HepG2 (cell line): ENCODE results near the gene LDHAL6B. TPM values are rescaled to one million over a fixed set of nuclear protein-coding genes. Genes with fewer than 3 reads are reported as not detected.

Experiments
- FOXM1 ChIP-seq: sonication (generic); formaldehyde crosslinking; IDR thresholded peaks from 2 replicates; pipeline ENCODE4 v1.5.0; 2020; ENCODE audit warnings: missing genetic modification reagents
- KLF9 ChIP-seq: IDR thresholded peaks from 2 replicates; pipeline ENCODE4 v1.6.1; 2016; ENCODE audit warnings: low read depth
- MBD4 ChIP-seq: IDR thresholded peaks from 2 replicates; pipeline ENCODE4 v1.6.1; 2012; ENCODE audit warnings: low read length, inconsistent platforms, borderline replicate concordance
- MED1 ChIP-seq: sonication (generic); formaldehyde crosslinking; IDR thresholded peaks from 2 replicates; pipeline ENCODE4 v1.4.0; 2020; ENCODE audit warnings: missing genetic modification reagents
- MEIS2 ChIP-seq: sonication (generic); formaldehyde crosslinking; IDR thresholded peaks from 2 replicates; pipeline ENCODE4 v1.9.0; 2021; ENCODE audit warnings: mild to moderate bottlenecking, missing genetic modification reagents
- NFIB ChIP-seq: sonication (generic); formaldehyde crosslinking; IDR thresholded peaks from 2 replicates; pipeline ENCODE4 v1.9.0; 2021; ENCODE audit warnings: missing genetic modification reagents, mild to moderate bottlenecking, borderline replicate concordance
- NFYC ChIP-seq: IDR thresholded peaks from 2 replicates; pipeline ENCODE4 v1.6.1; 2016; ENCODE audit warnings: missing genetic modification reagents, missing compliant biosample characterization
- NR1H2 ChIP-seq: sonication (generic); formaldehyde crosslinking; IDR thresholded peaks from 2 replicates; pipeline ENCODE4 v1.8.1; 2022; ENCODE audit warnings: low read depth, missing genetic modification reagents, borderline replicate concordance
- XBP1 ChIP-seq: sonication (generic); formaldehyde crosslinking; IDR thresholded peaks from 2 replicates; pipeline ENCODE4 v1.5.0; 2020; ENCODE audit warnings: missing genetic modification reagents
- ZNF121 ChIP-seq: sonication (generic); formaldehyde crosslinking; IDR thresholded peaks from 2 replicates; pipeline ENCODE4 v1.5.0; 2020; ENCODE audit warnings: mild to moderate bottlenecking, missing genetic modification reagents
- ZNF446 ChIP-seq: sonication (generic); formaldehyde crosslinking; IDR thresholded peaks from 2 replicates; pipeline ENCODE4 v1.5.0; 2020; ENCODE audit warnings: mild to moderate bottlenecking, missing genetic modification reagents
- ZNF652 ChIP-seq: IDR thresholded peaks from 2 replicates; pipeline ENCODE4 v1.6.1; 2016; ENCODE audit warnings: low read depth, borderline replicate concordance
- ZNF674 ChIP-seq: sonication (generic); formaldehyde crosslinking; IDR thresholded peaks from 2 replicates; pipeline ENCODE4 v1.5.0; 2020; ENCODE audit warnings: low read depth, mild to moderate bottlenecking, missing genetic modification reagents
- ZNF883 ChIP-seq: sonication (generic); formaldehyde crosslinking; IDR thresholded peaks from 2 replicates; pipeline ENCODE4 v1.5.1; 2020; ENCODE audit warnings: mild to moderate bottlenecking, missing genetic modification reagents; ENCODE audit errors: not compliant biosample characterization
- ZSCAN22 ChIP-seq: sonication (generic); formaldehyde crosslinking; IDR thresholded peaks from 2 replicates; pipeline ENCODE4 v1.4.0; 2020; ENCODE audit warnings: mild to moderate bottlenecking, missing genetic modification reagents
- polyA plus RNA-seq, 8 experiments: library from polyadenylated mRNA; depleted of rRNA in 3 of 8; stranded (reverse) in 7 of 8; unstranded in 1 of 8; fragments of >200 nt; fragmentation: Illumina TruSeq in 4 of 8; extraction: Trizol in 4 of 8; gene quantifications; 2 replicates each; pipeline versions ENCODE4 v1.2.1 to v1.2.3, GENCODE V29; 2011 to 2016; ENCODE audit warnings: low read depth in 4 of 8, missing spikeins in 1 of 8, mixed read lengths in 1 of 8; ENCODE audit not compliant: insufficient read depth in 1 of 8
- total RNA-seq, 5 experiments: library from RNA; depleted of rRNA; stranded (reverse); fragments of >200 nt; fragmentation: Illumina TruSeq; extraction: Trizol; gene quantifications; 2 replicates each; pipeline ENCODE4 v1.2.3, GENCODE V29; 2016; ENCODE audit warnings: low read depth in 1 of 5
- TF ChIP-seq, protein P1 (sequence below): sonication (generic); formaldehyde crosslinking; IDR thresholded peaks from 2 replicates; pipeline ENCODE4 v1.5.0; 2020; ENCODE audit warnings: missing genetic modification reagents
- TF ChIP-seq, protein P2 (sequence below): sonication (generic); formaldehyde crosslinking; IDR thresholded peaks from 2 replicates; pipeline ENCODE4 v1.8.1; 2023; ENCODE audit warnings: mild to moderate bottlenecking, missing genetic modification reagents
- TF ChIP-seq, protein P3 (sequence below): sonication (generic); formaldehyde crosslinking; IDR thresholded peaks from 2 replicates; pipeline ENCODE4 v1.5.0; 2020; ENCODE audit warnings: mild to moderate bottlenecking, low read depth, missing genetic modification reagents, borderline replicate concordance
- TF ChIP-seq, protein P4 (sequence below): IDR thresholded peaks from 2 replicates; pipeline ENCODE4 v1.6.1; 2016; ENCODE audit warnings: missing biosample characterization, missing genetic modification reagents, low read depth
- TF ChIP-seq, protein P5 (sequence below): sonication (generic); formaldehyde crosslinking; IDR thresholded peaks from 2 replicates; pipeline ENCODE4 v1.4.0; 2020; ENCODE audit warnings: missing genetic modification reagents
- TF ChIP-seq, protein P6 (sequence below): sonication (generic); formaldehyde crosslinking; IDR thresholded peaks from 2 replicates; pipeline ENCODE4 v1.9.0; 2021; ENCODE audit warnings: missing genetic modification reagents, borderline replicate concordance
- TF ChIP-seq, protein P7 (sequence below): IDR thresholded peaks from 2 replicates; pipeline ENCODE4 v1.6.1; 2016; ENCODE audit warnings: low read depth

LDHAL6B gene
- total and polyA plus RNA-seq, 2 of the 13 experiments (the other 11 are each of a cell fraction or from before 2014, with no cell fraction given): not detected

DNA sequence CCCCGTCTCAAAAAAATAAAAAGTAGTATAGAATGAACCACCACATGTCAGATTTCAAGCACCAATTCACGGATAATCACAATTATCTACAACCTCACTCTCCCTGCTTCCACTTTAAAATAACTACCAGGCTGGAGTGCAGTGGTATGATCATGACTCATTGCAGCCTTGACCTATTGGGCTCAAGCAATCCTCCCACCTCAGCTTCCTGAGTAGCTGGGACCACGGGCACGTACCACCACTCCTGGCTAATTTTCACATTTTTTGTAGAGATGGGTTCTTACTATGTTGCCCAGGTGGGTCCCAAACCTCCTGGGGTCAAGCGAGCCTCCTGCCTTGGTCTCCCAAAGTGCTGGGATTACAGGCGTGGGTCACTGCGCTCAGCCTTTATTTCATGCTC lies 38.1 kb upstream of the LDHAL6B start (continued):
- TF ChIP-seq, protein P1, sequence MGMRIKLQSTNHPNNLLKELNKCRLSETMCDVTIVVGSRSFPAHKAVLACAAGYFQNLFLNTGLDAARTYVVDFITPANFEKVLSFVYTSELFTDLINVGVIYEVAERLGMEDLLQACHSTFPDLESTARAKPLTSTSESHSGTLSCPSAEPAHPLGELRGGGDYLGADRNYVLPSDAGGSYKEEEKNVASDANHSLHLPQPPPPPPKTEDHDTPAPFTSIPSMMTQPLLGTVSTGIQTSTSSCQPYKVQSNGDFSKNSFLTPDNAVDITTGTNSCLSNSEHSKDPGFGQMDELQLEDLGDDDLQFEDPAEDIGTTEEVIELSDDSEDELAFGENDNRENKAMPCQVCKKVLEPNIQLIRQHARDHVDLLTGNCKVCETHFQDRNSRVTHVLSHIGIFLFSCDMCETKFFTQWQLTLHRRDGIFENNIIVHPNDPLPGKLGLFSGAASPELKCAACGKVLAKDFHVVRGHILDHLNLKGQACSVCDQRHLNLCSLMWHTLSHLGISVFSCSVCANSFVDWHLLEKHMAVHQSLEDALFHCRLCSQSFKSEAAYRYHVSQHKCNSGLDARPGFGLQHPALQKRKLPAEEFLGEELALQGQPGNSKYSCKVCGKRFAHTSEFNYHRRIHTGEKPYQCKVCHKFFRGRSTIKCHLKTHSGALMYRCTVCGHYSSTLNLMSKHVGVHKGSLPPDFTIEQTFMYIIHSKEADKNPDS (CRISPR knock-in tag): no peak
- no peak for TF ChIP-seq ZNF674
- no peak for TF ChIP-seq NR1H2 (CRISPR knock-in tag)
- no peak for TF ChIP-seq NFIB (CRISPR knock-in tag)
- TF ChIP-seq, protein P2, sequence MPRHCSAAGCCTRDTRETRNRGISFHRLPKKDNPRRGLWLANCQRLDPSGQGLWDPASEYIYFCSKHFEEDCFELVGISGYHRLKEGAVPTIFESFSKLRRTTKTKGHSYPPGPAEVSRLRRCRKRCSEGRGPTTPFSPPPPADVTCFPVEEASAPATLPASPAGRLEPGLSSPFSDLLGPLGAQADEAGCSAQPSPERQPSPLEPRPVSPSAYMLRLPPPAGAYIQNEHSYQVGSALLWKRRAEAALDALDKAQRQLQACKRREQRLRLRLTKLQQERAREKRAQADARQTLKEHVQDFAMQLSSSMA: no peak
- no peak for TF ChIP-seq ZNF883 (CRISPR knock-in tag)
- no peak for TF ChIP-seq ZNF652
- TF ChIP-seq, protein P3, sequence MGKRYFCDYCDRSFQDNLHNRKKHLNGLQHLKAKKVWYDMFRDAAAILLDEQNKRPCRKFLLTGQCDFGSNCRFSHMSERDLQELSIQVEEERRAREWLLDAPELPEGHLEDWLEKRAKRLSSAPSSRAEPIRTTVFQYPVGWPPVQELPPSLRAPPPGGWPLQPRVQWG (CRISPR knock-in tag): no peak
- TF ChIP-seq, protein P4, sequence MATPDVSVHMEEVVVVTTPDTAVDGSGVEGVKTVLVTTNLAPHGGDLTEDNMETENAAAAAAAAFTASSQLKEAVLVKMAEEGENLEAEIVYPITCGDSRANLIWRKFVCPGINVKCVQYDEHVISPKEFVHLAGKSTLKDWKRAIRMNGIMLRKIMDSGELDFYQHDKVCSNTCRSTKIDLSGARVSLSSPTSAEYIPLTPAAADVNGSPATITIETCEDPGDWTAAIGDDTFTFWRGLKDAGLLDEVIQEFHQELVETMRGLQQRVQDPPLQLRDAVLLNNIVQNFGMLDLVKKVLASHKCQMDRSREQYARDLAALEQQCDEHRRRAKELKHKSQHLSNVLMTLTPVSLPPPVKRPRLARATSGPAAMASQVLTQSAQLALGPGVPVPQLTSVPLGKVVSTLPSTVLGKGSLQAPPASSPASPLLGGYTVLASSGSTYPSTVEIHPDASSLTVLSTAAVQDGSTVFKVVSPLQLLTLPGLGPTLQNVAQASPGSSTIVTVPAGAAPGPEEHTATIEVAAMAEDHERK (CRISPR knock-in tag): no peak
- TF ChIP-seq MBD4: no peak
- TF ChIP-seq ZNF121: peak; percentile 66
- no peak for TF ChIP-seq ZSCAN22 (CRISPR knock-in tag)
- peak; percentile 63 for TF ChIP-seq MED1 (CRISPR knock-in tag)
- TF ChIP-seq, protein P5, sequence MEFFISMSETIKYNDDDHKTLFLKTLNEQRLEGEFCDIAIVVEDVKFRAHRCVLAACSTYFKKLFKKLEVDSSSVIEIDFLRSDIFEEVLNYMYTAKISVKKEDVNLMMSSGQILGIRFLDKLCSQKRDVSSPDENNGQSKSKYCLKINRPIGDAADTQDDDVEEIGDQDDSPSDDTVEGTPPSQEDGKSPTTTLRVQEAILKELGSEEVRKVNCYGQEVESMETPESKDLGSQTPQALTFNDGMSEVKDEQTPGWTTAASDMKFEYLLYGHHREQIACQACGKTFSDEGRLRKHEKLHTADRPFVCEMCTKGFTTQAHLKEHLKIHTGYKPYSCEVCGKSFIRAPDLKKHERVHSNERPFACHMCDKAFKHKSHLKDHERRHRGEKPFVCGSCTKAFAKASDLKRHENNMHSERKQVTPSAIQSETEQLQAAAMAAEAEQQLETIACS (CRISPR knock-in tag): no peak
- TF ChIP-seq KLF9 (CRISPR knock-in tag): no peak
- TF ChIP-seq, protein P6, sequence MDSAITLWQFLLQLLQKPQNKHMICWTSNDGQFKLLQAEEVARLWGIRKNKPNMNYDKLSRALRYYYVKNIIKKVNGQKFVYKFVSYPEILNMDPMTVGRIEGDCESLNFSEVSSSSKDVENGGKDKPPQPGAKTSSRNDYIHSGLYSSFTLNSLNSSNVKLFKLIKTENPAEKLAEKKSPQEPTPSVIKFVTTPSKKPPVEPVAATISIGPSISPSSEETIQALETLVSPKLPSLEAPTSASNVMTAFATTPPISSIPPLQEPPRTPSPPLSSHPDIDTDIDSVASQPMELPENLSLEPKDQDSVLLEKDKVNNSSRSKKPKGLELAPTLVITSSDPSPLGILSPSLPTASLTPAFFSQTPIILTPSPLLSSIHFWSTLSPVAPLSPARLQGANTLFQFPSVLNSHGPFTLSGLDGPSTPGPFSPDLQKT (CRISPR knock-in tag): no peak
- no peak for TF ChIP-seq FOXM1 (CRISPR knock-in tag)
- TF ChIP-seq, protein P7, sequence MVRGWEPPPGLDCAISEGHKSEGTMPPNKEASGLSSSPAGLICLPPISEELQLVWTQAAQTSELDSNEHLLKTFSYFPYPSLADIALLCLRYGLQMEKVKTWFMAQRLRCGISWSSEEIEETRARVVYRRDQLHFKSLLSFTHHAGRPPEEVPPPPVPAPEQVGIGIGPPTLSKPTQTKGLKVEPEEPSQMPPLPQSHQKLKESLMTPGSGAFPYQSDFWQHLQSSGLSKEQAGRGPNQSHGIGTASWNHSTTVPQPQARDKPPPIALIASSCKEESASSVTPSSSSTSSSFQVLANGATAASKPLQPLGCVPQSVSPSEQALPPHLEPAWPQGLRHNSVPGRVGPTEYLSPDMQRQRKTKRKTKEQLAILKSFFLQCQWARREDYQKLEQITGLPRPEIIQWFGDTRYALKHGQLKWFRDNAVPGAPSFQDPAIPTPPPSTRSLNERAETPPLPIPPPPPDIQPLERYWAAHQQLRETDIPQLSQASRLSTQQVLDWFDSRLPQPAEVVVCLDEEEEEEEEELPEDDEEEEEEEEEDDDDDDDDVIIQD: no peak
- TF ChIP-seq ZNF446 (CRISPR knock-in tag): no peak
- 0 out of 2 replicates have a peak, but pooled peaks have one; percentile 21 for TF ChIP-seq NFYC (CRISPR knock-in tag)
- no peak for TF ChIP-seq MEIS2 (CRISPR knock-in tag)
- no peak for TF ChIP-seq XBP1 (CRISPR knock-in tag)
